GM18868 (cell line): ENCODE results near the gene FCRL6.

Source experiments
- ATAC-seq: cut with Tn5 transposase; IDR thresholded peaks from one replicate; pipeline ENCODE4 v1.9.1; 2021; ENCODE audit warnings: mild to moderate bottlenecking, moderate library complexity; ENCODE audit not compliant: unreplicated experiment

Gene FCRL6

GRCh38 chr1:159798893-159799292 is 3.3 kb upstream of the FCRL6 start:
- ATAC-seq, result no peak

GRCh38 chr1:159799446-159799985 is 2.6 kb upstream of the FCRL6 start:
- no peak for ATAC-seq

- peak; percentile 86 for ATAC-seq
Observed at GRCh38 chr1:159800177-159800930, 1.8 kb upstream of the FCRL6 start.

- no peak for ATAC-seq
Observed at GRCh38 chr1:159803956-159804689, 2.0 kb downstream of the FCRL6 start.

GRCh38 chr1:159804924-159805323 is 2.8 kb downstream of the FCRL6 start:
- ATAC-seq, result no peak

- no peak for ATAC-seq
Observed at GRCh38 chr1:159815926-159816325, 13.8 kb downstream of the FCRL6 start.

GRCh38 chr1:159817276-159818041 is 15.3 kb downstream of the FCRL6 start:
- no peak for ATAC-seq

- ATAC-seq, result peak; percentile 64
Observed at GRCh38 chr1:159821171-159821867, 19.2 kb downstream of the FCRL6 start.

- ATAC-seq, result no peak
Observed at GRCh38 chr1:159823406-159823805, 21.2 kb downstream of the FCRL6 start.

GRCh38 chr1:159825564-159825963 is 23.4 kb downstream of the FCRL6 start:
- no peak for ATAC-seq

GRCh38 chr1:159826441-159827101 is 24.4 kb downstream of the FCRL6 start, which contains the start of gene SLAMF8:
Gene SLAMF8, plus strand, starts transcription at chr1:159826873. Its CDS starts 26 bp downstream, at chr1:159826899.
- no peak for ATAC-seq

- ATAC-seq, result no peak
Observed at GRCh38 chr1:159827102-159827490, 24.9 kb downstream of the FCRL6 start.

GRCh38 chr1:159827549-159827948 is 25.4 kb downstream of the FCRL6 start:
- ATAC-seq, result no peak

- ATAC-seq, result no peak
Observed at GRCh38 chr1:159828176-159828575, 26.0 kb downstream of the FCRL6 start.

GRCh38 chr1:159828581-159829272 is 26.6 kb downstream of the FCRL6 start:
- no peak for ATAC-seq

- ATAC-seq, result peak; percentile 91
Observed at GRCh38 chr1:159829273-159829634, 27.1 kb downstream of the FCRL6 start.

GRCh38 chr1:159829822-159830465 is 27.8 kb downstream of the FCRL6 start:
- ATAC-seq, result no peak

GRCh38 chr1:159830722-159831121 is 28.6 kb downstream of the FCRL6 start:
- ATAC-seq, result no peak
